Chondrocyte (in vitro differentiated cells): ENCODE results near the gene ACE. TPM values are rescaled to one million over a fixed set of nuclear protein-coding genes. Genes with fewer than 3 reads are reported as not detected.

ENCODE experiments used
- DNase-seq: peaks from one replicate; pipeline ENCODE4 v3.0.0; 2021; ENCODE audit warnings: mixed read lengths, low spot score
- H3K27ac Mint-ChIP-seq: one replicate; pipeline ENCODE4 v1.8.0; 2021; ENCODE audit warnings: mild to moderate bottlenecking, moderate library complexity, mixed read lengths; ENCODE audit not compliant: unreplicated experiment
- H3K27me3 Mint-ChIP-seq: 2 replicates; pipeline ENCODE4 v1.8.0; 2021; ENCODE audit warnings: low read depth, mixed read lengths
- H3K36me3 Mint-ChIP-seq: 2 replicates; pipeline ENCODE4 v1.8.0; 2021; ENCODE audit warnings: low read depth, mixed read lengths
- H3K4me1 Mint-ChIP-seq: 2 replicates; pipeline ENCODE4 v1.8.0; 2021; ENCODE audit warnings: low read depth, mild to moderate bottlenecking, mixed read lengths
- H3K4me3 Mint-ChIP-seq: one replicate; pipeline ENCODE4 v1.8.0; 2021; ENCODE audit warnings: mild to moderate bottlenecking, moderate library complexity, mixed read lengths; ENCODE audit not compliant: unreplicated experiment
- H3K9me3 Mint-ChIP-seq: 2 replicates; pipeline ENCODE4 v1.8.0; 2021; ENCODE audit warnings: low read depth, mixed read lengths
- long read RNA-seq: library from polyadenylated mRNA; stranded (forward); transcript quantifications from one replicate; pipeline ENCODE4 v2.0.0, GENCODE V29; 2021
- total RNA-seq: library from RNA; stranded (reverse); gene quantifications from 3 replicates; pipeline ENCODE4 v1.2.1, GENCODE V29; 2021
- TF ChIP-seq, protein P1 (sequence below): fragments of 200-600 bp; sonication (generic); IDR thresholded peaks from 2 replicates; pipeline ENCODE4 v1.5.0; 2021; ENCODE audit warnings: antibody characterized with exemption, mild to moderate bottlenecking, moderate library complexity

The ACE gene
- 0.28 to 0.68 TPM (median 0.52 TPM) in 3 replicates for total RNA-seq
- long read RNA-seq, result 0 reads

- H3K9me3 Mint-ChIP-seq, result no peaks in the 10 kb centered on the region
- no peaks in the 10 kb centered on the region for H3K36me3 Mint-ChIP-seq
- peak; percentile 61 for DNase-seq
- peak within 1 kb of the TSS; percentile 75 for H3K4me3 Mint-ChIP-seq
- H3K4me1 Mint-ChIP-seq, result peaks cover 11% of the 10 kb centered on the region
- TF ChIP-seq, protein P1, sequence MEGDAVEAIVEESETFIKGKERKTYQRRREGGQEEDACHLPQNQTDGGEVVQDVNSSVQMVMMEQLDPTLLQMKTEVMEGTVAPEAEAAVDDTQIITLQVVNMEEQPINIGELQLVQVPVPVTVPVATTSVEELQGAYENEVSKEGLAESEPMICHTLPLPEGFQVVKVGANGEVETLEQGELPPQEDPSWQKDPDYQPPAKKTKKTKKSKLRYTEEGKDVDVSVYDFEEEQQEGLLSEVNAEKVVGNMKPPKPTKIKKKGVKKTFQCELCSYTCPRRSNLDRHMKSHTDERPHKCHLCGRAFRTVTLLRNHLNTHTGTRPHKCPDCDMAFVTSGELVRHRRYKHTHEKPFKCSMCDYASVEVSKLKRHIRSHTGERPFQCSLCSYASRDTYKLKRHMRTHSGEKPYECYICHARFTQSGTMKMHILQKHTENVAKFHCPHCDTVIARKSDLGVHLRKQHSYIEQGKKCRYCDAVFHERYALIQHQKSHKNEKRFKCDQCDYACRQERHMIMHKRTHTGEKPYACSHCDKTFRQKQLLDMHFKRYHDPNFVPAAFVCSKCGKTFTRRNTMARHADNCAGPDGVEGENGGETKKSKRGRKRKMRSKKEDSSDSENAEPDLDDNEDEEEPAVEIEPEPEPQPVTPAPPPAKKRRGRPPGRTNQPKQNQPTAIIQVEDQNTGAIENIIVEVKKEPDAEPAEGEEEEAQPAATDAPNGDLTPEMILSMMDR, result no peak
- H3K27ac Mint-ChIP-seq, result no peak within 1 kb of the TSS
- H3K27me3 Mint-ChIP-seq, result peaks cover 20% of the 10 kb centered on the region
These were observed at the start of gene ACE for GRCh38 chr17:63476854-63477479. Gene ACE (plus strand): TSS chr17:63477061. CDS start chr17:63477095, 34 bp downstream.

DNA sequence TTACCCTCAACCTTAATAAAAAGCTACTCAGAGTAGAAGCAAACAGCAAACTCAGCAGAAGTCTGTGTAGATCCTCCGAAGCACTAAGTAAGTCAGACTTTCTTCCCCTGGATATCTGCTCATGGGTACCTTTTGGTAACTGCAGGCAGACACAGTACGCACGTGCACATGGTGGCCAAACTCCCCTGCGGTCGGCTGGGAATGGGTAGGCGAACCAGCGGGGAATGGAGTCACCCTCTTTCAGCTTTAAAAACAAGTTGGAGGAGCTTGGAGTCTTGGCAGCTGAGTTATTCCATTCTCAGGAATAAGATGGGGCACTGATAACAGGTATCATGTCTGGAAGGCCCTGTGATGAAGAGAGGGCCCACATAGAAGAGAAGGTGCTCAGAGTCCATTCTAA is 47.1 kb upstream of the ACE start:
- Mint-ChIP-seq H3K36me3 (peaks cover 3% of the 10 kb centered on the region), H3K27ac (no peak overlapping the region), H3K27me3 (no peaks in the 10 kb centered on the region), H3K9me3 (no peaks in the 10 kb centered on the region), H3K4me3 (no peak overlapping the region), H3K4me1 (peaks cover 20% of the 10 kb centered on the region)
- TF ChIP-seq, protein P1, result no peak
- no peak for DNase-seq

- Mint-ChIP-seq H3K27ac (no peak overlapping the region), H3K4me3 (no peak overlapping the region), H3K27me3 (no peaks in the 10 kb centered on the region), H3K36me3 (peaks cover 3% of the 10 kb centered on the region), H3K4me1 (peaks cover 24% of the 10 kb centered on the region), H3K9me3 (no peaks in the 10 kb centered on the region)
- no peak for DNase-seq
- TF ChIP-seq, protein P1, result no peak
These were observed 46.6 kb upstream of the ACE start for GRCh38 chr17:63430223-63430622.

GRCh38 chr17:63431618-63431938 is 45.3 kb upstream of the ACE start:
- Mint-ChIP-seq H3K4me1 (peaks cover 24% of the 10 kb centered on the region), H3K27ac (no peak overlapping the region), H3K4me3 (no peak overlapping the region), H3K9me3 (no peaks in the 10 kb centered on the region), H3K27me3 (no peaks in the 10 kb centered on the region), H3K36me3 (peaks cover 3% of the 10 kb centered on the region)
- DNase-seq, result no peak
- TF ChIP-seq, protein P1, result no peak

GRCh38 chr17:63431939-63432804 is 44.7 kb upstream of the ACE start:
- H3K36me3 Mint-ChIP-seq, result peaks cover 2% of the 10 kb centered on the region
- DNase-seq, result peak; percentile 41
- H3K9me3 Mint-ChIP-seq, result no peaks in the 10 kb centered on the region
- H3K27ac Mint-ChIP-seq, result no peak overlapping the region
- TF ChIP-seq, protein P1, result no peak
- no peak overlapping the region for H3K4me3 Mint-ChIP-seq
- peaks cover 24% of the 10 kb centered on the region for H3K4me1 Mint-ChIP-seq
- H3K27me3 Mint-ChIP-seq, result no peaks in the 10 kb centered on the region
